CD4-positive, alpha-beta T cell treated with Interleukin-10 for 1 hour (primary cell): ENCODE results near the gene GGN.
"Not testable (repeated sequence)": the region's sequence is repeated elsewhere in the genome, so short reads cannot be mapped to it uniquely, and the experiment has no call there.

Source experiments
- DNase-seq: peaks from one replicate; pipeline ENCODE4 v3.0.0-alpha.2; 2020

GGN gene

GRCh38 chr19:38360839-38361631 lies 26.8 kb downstream of the GGN start:
- DNase-seq = no peak

GRCh38 chr19:38360351-38360750 lies 27.5 kb downstream of the GGN start:
- no peak for DNase-seq

DNA sequence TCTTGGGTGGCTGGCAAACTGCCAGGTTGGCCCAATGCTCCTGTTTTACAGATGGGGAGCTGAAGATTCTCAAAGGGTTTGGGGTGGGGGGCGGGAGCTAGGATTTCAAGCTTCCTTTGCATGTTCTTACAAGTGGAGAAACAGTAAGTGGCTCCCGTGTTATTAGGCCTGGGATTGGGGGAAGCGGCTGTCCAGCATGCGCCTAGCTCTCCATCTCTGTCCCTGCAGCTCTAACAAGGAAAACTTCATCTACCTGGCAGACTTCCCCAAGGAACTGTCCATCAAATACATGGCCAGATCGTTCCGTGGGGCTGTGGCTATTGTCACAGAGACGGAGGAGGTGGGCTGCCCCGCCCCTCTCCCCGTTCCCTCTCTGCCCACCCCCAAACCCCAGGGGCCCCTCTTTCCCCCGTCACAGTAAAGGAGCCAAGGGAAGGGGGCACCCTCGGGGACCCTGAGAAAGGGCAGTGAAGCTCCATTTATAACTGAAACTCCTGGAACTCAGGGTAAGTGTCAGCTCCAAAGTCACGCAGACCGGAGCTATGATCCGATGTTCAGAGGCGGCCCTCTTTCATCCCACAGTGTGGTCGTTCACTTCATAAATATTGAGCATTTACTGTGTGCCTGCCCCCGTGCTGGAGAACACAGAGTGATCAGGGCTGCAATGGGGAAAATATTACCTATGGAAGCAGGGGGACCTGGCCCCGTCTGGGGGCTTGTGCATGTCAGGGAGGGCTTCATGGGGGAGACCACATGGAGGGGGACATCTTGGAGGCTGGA lies 28.4 kb downstream of the GGN start:
- no peak for DNase-seq

DNA sequence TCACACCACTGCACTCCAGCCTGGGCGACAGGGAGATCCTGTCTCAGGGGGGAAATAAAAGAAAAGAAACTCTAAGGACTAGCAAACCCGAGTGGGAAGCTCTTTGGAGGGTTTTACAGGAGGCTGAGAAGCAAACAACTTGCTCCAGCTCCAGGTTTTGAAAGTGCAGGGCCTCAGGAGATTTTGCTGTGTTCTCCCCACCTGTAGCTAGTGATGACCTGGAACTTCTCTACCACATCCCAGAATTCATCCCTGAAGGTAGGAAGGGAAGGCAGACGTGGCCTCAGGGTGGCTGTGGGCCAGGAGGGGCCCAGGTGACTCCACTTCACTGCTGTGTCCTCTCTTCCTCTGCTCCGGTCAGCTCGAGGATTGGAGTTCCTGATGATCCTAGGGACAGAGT lies 29.8 kb downstream of the GGN start:
- no peak for DNase-seq

GRCh38 chr19:38355728-38356725 lies 31.8 kb downstream of the GGN start:
- DNase-seq = no peak

DNA sequence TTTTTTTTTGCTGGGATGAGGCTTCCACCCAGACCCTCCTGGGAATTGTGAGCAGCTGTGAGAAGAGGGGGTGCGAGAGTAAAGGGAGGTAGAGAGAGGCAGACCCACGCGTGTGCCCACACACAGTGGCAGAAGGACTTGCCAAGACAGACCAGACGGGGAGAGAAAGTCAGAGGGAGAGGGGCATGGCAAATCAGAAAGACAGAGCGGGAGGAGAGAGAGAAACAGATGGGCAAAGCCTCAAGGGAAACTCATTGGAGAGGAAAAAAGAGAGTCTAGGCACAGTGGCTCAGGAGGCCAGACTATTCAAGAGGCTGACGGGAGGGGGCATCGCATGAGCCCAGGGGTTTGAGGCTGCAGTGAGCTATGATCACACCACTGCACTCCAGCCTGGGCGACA lies 35.2 kb downstream of the GGN start:
- no peak for DNase-seq

DNA sequence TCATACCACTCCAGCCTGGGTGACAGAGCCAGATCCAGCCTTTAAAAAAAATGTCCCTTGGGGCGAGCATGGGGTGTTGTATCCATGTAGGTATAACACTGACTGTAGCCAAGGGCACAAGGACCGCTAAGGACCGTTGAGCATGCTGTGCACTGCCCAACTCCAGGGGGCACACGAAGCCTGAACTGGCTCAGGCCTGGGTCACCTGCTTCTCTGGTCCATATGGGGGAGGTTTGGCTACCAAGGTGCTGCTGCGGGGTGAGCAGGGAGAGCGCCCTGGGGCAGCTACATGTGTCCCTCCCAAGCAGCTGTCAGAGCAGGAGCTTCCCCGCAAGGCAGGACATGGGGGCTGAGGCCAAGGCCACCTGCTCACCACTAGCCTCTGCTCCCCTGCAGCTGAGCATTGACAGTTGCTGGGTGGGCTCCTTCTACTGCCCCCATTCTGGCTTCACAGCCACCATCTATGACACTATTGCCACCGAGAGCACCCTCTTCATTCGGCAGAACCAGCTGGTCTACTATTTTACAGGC lies 35.9 kb downstream of the GGN start:
- no peak for DNase-seq

GRCh38 chr19:38350883-38351282 lies 37.0 kb downstream of the GGN start:
- DNase-seq = no peak

DNA sequence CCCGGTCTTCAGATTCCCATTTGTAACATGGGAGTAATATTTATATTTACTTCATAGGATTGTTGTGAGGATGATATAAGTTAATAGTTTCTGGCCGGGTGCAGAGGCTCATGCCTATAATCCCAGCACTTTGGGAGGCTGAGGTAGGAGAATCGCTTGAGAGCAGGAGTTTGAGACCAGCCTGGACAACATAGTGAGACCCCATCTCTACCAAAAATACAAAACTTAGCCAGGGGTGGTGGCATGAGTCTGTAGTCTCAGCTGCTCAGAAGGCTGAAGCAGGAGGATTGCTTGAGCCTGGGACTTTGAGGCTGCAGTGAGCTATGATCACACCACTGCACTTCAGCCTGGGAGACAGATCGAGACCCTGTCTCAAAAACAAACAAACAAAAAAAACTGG lies 41.0 kb downstream of the GGN start:
- DNase-seq = no peak

- no peak for DNase-seq
These were observed 46.9 kb downstream of the GGN start for GRCh38 chr19:38340927-38341326.

DNA sequence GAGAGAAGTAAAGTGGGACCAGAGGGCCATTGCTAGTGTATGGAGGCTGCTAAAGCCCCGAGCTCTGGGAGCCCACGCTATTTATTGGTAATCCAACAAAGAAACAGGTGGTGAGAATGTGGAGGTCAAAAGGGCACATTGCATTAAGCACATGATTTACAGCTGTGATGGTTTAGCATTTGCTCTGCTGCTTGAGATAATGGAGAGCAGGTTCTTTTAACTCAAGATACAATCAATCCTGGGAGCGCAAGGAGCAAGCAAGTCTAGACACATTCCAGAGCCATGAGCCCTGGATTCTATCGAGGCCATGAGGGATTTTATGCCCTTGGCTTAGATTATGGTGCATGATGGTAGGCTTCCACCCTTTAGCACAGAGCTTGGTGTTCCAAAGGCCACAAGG lies 48.8 kb downstream of the GGN start:
- DNase-seq = not testable (repeated sequence)

GRCh38 chr19:38337360-38337653 lies 50.5 kb downstream of the GGN start:
- DNase-seq = no peak

GRCh38 chr19:38336638-38337359 lies 51.0 kb downstream of the GGN start:
- peak; percentile 97 for DNase-seq

- DNase-seq = peak; percentile 95
These were observed 51.7 kb downstream of the GGN start for GRCh38 chr19:38335949-38336637.
